Liver (tissue), 9 donors: ENCODE results near the gene UGT1A8. TPM values are rescaled to one million over a fixed set of nuclear protein-coding genes. Genes with fewer than 3 reads are reported as not detected.

Experiments
- DNase-seq: peaks from one replicate; pipeline ENCODE4 v3.0.0-alpha.2; 2017; ENCODE audit warnings: low spot score
- H3K27ac ChIP-seq, 2 donors: one replicate each; pipeline ENCODE4 v1.7.0; 2013; ENCODE audit warnings: inconsistent platforms in 2 of 2, low read length in 2 of 2, control low read depth in 1 of 2, low read depth in 1 of 2, mild to moderate bottlenecking in 1 of 2
- H3K27me3 ChIP-seq, 4 donors: one replicate each; pipeline versions ENCODE4 v1.6.1 to v1.7.0; 2013; ENCODE audit warnings: low read length in 3 of 4, inconsistent platforms in 1 of 4, mild to moderate bottlenecking in 1 of 4, moderate library complexity in 1 of 4; ENCODE audit not compliant: control insufficient read depth in 4 of 4, insufficient read depth in 4 of 4
- H3K36me3 ChIP-seq, 4 donors: one replicate each; pipeline versions ENCODE4 v1.6.1 to v1.7.0; 2013; ENCODE audit warnings: low read length in 3 of 4, mild to moderate bottlenecking in 3 of 4, low read depth in 1 of 4, moderate library complexity in 1 of 4; ENCODE audit not compliant: control insufficient read depth in 4 of 4, insufficient read depth in 3 of 4
- H3K4me1 ChIP-seq, 4 donors: one replicate each; pipeline versions ENCODE4 v1.6.1 to v1.7.0; 2013; ENCODE audit warnings: low read length in 3 of 4, mild to moderate bottlenecking in 3 of 4, moderate library complexity in 1 of 4; ENCODE audit not compliant: control insufficient read depth in 4 of 4, insufficient read depth in 4 of 4
- H3K4me3 ChIP-seq, 3 donors: one replicate each; pipeline versions ENCODE4 v1.6.1 to v1.7.0; 2013; ENCODE audit warnings: low read length in 3 of 3, control low read depth in 1 of 3, low read depth in 1 of 3, mild to moderate bottlenecking in 1 of 3
- H3K9ac ChIP-seq, 2 donors: one replicate each; pipeline ENCODE4 v1.7.0; 2013; ENCODE audit warnings: low read length in 2 of 2, mild to moderate bottlenecking in 2 of 2, moderate library complexity in 2 of 2, control low read depth in 1 of 2, low read depth in 1 of 2
- H3K9me3 ChIP-seq, 4 donors: one replicate each; pipeline versions ENCODE4 v1.6.1 to v1.7.0; 2013; ENCODE audit warnings: low read length in 3 of 4; ENCODE audit not compliant: control insufficient read depth in 4 of 4
- ATF3 ChIP-seq: IDR thresholded peaks from 2 replicates; pipeline ENCODE4 v1.6.1; 2016; ENCODE audit warnings: antibody characterized with exemption
- CTCF ChIP-seq: fragments of 150-350 bp; IDR thresholded peaks from 2 replicates; pipeline ENCODE4 v1.5.1; 2017; ENCODE audit warnings: improper control_type of control experiment, low read depth, low read length; ENCODE audit not compliant: missing input control
- EGR1 ChIP-seq, 2 donors: IDR thresholded peaks; 2 replicates each; pipeline ENCODE4 v1.6.1; 2016 to 2018; ENCODE audit warnings: antibody characterized with exemption in 2 of 2, low read depth in 2 of 2
- FOXA1 ChIP-seq: IDR thresholded peaks from 2 replicates; pipeline ENCODE4 v1.6.1; 2016; ENCODE audit warnings: antibody characterized with exemption
- FOXA2 ChIP-seq: IDR thresholded peaks from 2 replicates; pipeline ENCODE4 v1.6.1; 2016; ENCODE audit warnings: antibody characterized with exemption
- GABPA ChIP-seq, 2 donors: IDR thresholded peaks in 1 of 2; conservative IDR thresholded peaks in 1 of 2; 2 replicates each; pipeline ENCODE4 v1.6.1; 2016; ENCODE audit warnings: antibody characterized with exemption in 2 of 2, mild to moderate bottlenecking in 1 of 2, moderate library complexity in 1 of 2
- HNF4A ChIP-seq, 2 donors: conservative IDR thresholded peaks; 2 replicates each; pipeline ENCODE4 v1.6.1; 2016; ENCODE audit warnings: antibody characterized with exemption in 2 of 2, mild to moderate bottlenecking in 2 of 2
- HNF4G ChIP-seq: IDR thresholded peaks from 2 replicates; pipeline ENCODE4 v1.6.1; 2016; ENCODE audit warnings: antibody characterized with exemption
- JUND ChIP-seq, 2 donors: IDR thresholded peaks; 2 replicates each; pipeline ENCODE4 v1.6.1; 2016; ENCODE audit warnings: antibody characterized with exemption in 2 of 2
- MAX ChIP-seq: IDR thresholded peaks from 2 replicates; pipeline ENCODE4 v1.6.1; 2016; ENCODE audit warnings: antibody characterized with exemption
- NR2F2 ChIP-seq: IDR thresholded peaks from 2 replicates; pipeline ENCODE4 v1.6.1; 2016; ENCODE audit warnings: antibody characterized with exemption
- RAD21 ChIP-seq, 2 donors: IDR thresholded peaks; 2 replicates each; pipeline ENCODE4 v1.6.1; 2016; ENCODE audit warnings: antibody characterized with exemption in 2 of 2, mild to moderate bottlenecking in 2 of 2
- REST ChIP-seq: IDR thresholded peaks from 2 replicates; pipeline ENCODE4 v1.6.1; 2016; ENCODE audit warnings: antibody characterized with exemption, mild to moderate bottlenecking
- RXRA ChIP-seq, 2 donors: IDR thresholded peaks; 2 replicates each; pipeline ENCODE4 v1.6.1; 2017 to 2018; ENCODE audit warnings: antibody characterized with exemption in 2 of 2, mild to moderate bottlenecking in 1 of 2
- SP1 ChIP-seq: IDR thresholded peaks from 2 replicates; pipeline ENCODE4 v1.6.1; 2018; ENCODE audit warnings: antibody characterized with exemption, mild to moderate bottlenecking
- TAF1 ChIP-seq: conservative IDR thresholded peaks from 2 replicates; pipeline ENCODE4 v1.6.1; 2016; ENCODE audit warnings: antibody characterized with exemption, mild to moderate bottlenecking
- YY1 ChIP-seq: IDR thresholded peaks from 2 replicates; pipeline ENCODE4 v1.6.1; 2016; ENCODE audit warnings: antibody characterized with exemption, mild to moderate bottlenecking
- ZBTB33 ChIP-seq: IDR thresholded peaks from 2 replicates; pipeline ENCODE4 v1.6.1; 2016; ENCODE audit warnings: antibody characterized with exemption
- WGBS: extraction: QIAGEN DNeasy Blood & Tissue Kit; methylation state at CpG from one replicate; pipeline ENCODE4 v1.1.7; 2013; 5-methylcytosine and 5-hydroxymethylcytosine counted together
- polyA plus RNA-seq, 2 donors: library from polyadenylated mRNA; stranded (reverse) in 1 of 2; unstranded in 1 of 2; fragments of 200-250 nt in 1 of 2; fragments of >200 nt in 1 of 2; fragmentation: Nextera tagmentation in 1 of 2; extraction: Ambion mirVana in 1 of 2; gene quantifications; one replicate each; pipeline versions ENCODE4 v1.2.1 to v1.2.3, GENCODE V29; 2013 to 2015
- total RNA-seq, 2 donors: library from RNA; depleted of rRNA; stranded (reverse); fragments of >200 nt; gene quantifications; one replicate each; pipeline ENCODE4 v1.2.3, GENCODE V29; 2014
- donor health status: healthy.
- donor health status: healthy.
- donor health status: healthy.
- donor health status: healthy.
- donor health status: healthy.

The UGT1A8 gene
- total and polyA plus RNA-seq, 4 donors = 0.17 to 0.51 (median 0.48) TPM; not detected in 1

- Histone ChIP-seq H3K4me3 (no peak overlapping the region), H3K9me3 (no peaks in the 10 kb centered on the region), H3K27ac (no peak overlapping the region), H3K27me3 (no peaks in the 10 kb centered on the region), H3K36me3 (no peaks in the 10 kb centered on the region), H3K4me1 (peaks cover 0 to 5% (median 0%) of the 10 kb centered on the region in 4 donors), H3K9ac (no peak overlapping the region)
- WGBS = 70% methylated on average over 4 of the region's 4 CpGs
- DNase-seq = no peak
- TF ChIP-seq SP1 (no peak), EGR1 (IDR thresholded peaks at IDR 0.05; ENCODE audit: low read depth in 2 of 2) (no peak), FOXA2 (no peak), CTCF (no peak), HNF4G (no peak), NR2F2 (no peak), GABPA (IDR thresholded peaks at IDR 0.05 in 1 of 2, conservative IDR thresholded peaks at IDR 0.05 in 1 of 2) (no peak), RXRA (IDR thresholded peaks at IDR 0.05) (no peak), ZBTB33 (no peak), HNF4A (conservative IDR thresholded peaks at IDR 0.05) (no peak)
Observed at GRCh38 chr2:233650981-233651380, 33.5 kb downstream of the UGT1A8 start.

GRCh38 chr2:233651430-233651829 is 34.0 kb downstream of the UGT1A8 start:
- WGBS = 95% methylated on average over 2 of the region's 2 CpGs
- Histone ChIP-seq H3K9ac (no peak overlapping the region), H3K4me1 (peaks cover 0 to 5% (median 0%) of the 10 kb centered on the region in 4 donors), H3K27ac (no peak overlapping the region), H3K27me3 (no peaks in the 10 kb centered on the region), H3K4me3 (no peak overlapping the region), H3K36me3 (no peaks in the 10 kb centered on the region), H3K9me3 (no peaks in the 10 kb centered on the region)
- DNase-seq = no peak
- no peak for TF ChIP-seq GABPA (IDR thresholded peaks at IDR 0.05 in 1 of 2, conservative IDR thresholded peaks at IDR 0.05 in 1 of 2)
- TF ChIP-seq FOXA1 = no peak
- no peak for TF ChIP-seq HNF4A (conservative IDR thresholded peaks at IDR 0.05)
- no peak for TF ChIP-seq ZBTB33
- no peak for TF ChIP-seq REST
- no peak for TF ChIP-seq YY1
- no peak for TF ChIP-seq EGR1 (IDR thresholded peaks at IDR 0.05; ENCODE audit: low read depth in 2 of 2)
- TF ChIP-seq SP1 = no peak
- no peak for TF ChIP-seq MAX
- no peak for TF ChIP-seq CTCF
- no peak for TF ChIP-seq ATF3
- TF ChIP-seq JUND (IDR thresholded peaks at IDR 0.05) = no peak
- no peak for TF ChIP-seq TAF1
- no peak for TF ChIP-seq FOXA2
- TF ChIP-seq NR2F2 = no peak
- TF ChIP-seq RXRA (IDR thresholded peaks at IDR 0.05) = no peak
- TF ChIP-seq RAD21 (IDR thresholded peaks at IDR 0.05) = no peak
- TF ChIP-seq HNF4G = no peak
